GM18498 (cell line): ENCODE measurements around the gene CES4A.
A peak's percentile ranks its signal among the peaks of the same experiment; 100 is the strongest.
"Not testable (repeated sequence)": the region's sequence is repeated elsewhere in the genome, so short reads cannot be mapped to it uniquely, and the experiment has no call there.

Experiments
- ATAC-seq: cut with Tn5 transposase; IDR thresholded peaks from one replicate; pipeline ENCODE4 v1.9.1; 2021; ENCODE audit warnings: mild to moderate bottlenecking, moderate library complexity; ENCODE audit not compliant: unreplicated experiment

Gene CES4A

GRCh38 chr16:66955363-66956153 lies 32.8 kb upstream of the CES4A start:
- not testable (repeated sequence) for ATAC-seq

GRCh38 chr16:66956154-66956457 lies 32.3 kb upstream of the CES4A start:
- ATAC-seq: not testable (repeated sequence)

GRCh38 chr16:66958857-66959703 lies 29.3 kb upstream of the CES4A start:
- no peak for ATAC-seq

GRCh38 chr16:66959704-66960161 lies 28.7 kb upstream of the CES4A start:
- ATAC-seq: no peak

GRCh38 chr16:66960270-66960669 lies 28.1 kb upstream of the CES4A start:
- no peak for ATAC-seq

GRCh38 chr16:66961065-66961744 lies 27.2 kb upstream of the CES4A start, which contains the start of gene CES3:
Gene CES3 (plus strand): TSS chr16:66961266. CDS start chr16:66961308, 42 bp downstream.
- peak; percentile 75 for ATAC-seq

GRCh38 chr16:66961914-66962313 lies 26.5 kb upstream of the CES4A start:
- ATAC-seq: no peak

GRCh38 chr16:66964049-66964448 lies 24.3 kb upstream of the CES4A start:
- no peak for ATAC-seq

GRCh38 chr16:66968847-66969246 lies 19.5 kb upstream of the CES4A start:
- no peak for ATAC-seq

- ATAC-seq: no peak
These were observed 17.3 kb upstream of the CES4A start for GRCh38 chr16:66970775-66971720.

GRCh38 chr16:66972983-66973382 lies 15.4 kb upstream of the CES4A start:
- no peak for ATAC-seq

GRCh38 chr16:66973716-66974115 lies 14.7 kb upstream of the CES4A start:
- no peak for ATAC-seq

GRCh38 chr16:66974156-66974931 lies 14.0 kb upstream of the CES4A start:
- ATAC-seq: not testable (repeated sequence)

- not testable (repeated sequence) for ATAC-seq
These were observed 13.5 kb upstream of the CES4A start for GRCh38 chr16:66974932-66975246.

GRCh38 chr16:66975302-66975893 lies 13.0 kb upstream of the CES4A start:
- no peak for ATAC-seq

- no peak for ATAC-seq
These were observed 11.6 kb upstream of the CES4A start for GRCh38 chr16:66976746-66977145.

GRCh38 chr16:66977341-66978113 lies 10.9 kb upstream of the CES4A start:
- no peak for ATAC-seq

GRCh38 chr16:66979011-66979717 lies 9.2 kb upstream of the CES4A start:
- ATAC-seq: no peak
